Measurements from ENCODE around the gene CAST.
"Not testable (repeated sequence)": the region's sequence is repeated elsewhere in the genome, so short reads cannot be mapped to it uniquely, and the experiment has no call there.

CAST gene, protein sequence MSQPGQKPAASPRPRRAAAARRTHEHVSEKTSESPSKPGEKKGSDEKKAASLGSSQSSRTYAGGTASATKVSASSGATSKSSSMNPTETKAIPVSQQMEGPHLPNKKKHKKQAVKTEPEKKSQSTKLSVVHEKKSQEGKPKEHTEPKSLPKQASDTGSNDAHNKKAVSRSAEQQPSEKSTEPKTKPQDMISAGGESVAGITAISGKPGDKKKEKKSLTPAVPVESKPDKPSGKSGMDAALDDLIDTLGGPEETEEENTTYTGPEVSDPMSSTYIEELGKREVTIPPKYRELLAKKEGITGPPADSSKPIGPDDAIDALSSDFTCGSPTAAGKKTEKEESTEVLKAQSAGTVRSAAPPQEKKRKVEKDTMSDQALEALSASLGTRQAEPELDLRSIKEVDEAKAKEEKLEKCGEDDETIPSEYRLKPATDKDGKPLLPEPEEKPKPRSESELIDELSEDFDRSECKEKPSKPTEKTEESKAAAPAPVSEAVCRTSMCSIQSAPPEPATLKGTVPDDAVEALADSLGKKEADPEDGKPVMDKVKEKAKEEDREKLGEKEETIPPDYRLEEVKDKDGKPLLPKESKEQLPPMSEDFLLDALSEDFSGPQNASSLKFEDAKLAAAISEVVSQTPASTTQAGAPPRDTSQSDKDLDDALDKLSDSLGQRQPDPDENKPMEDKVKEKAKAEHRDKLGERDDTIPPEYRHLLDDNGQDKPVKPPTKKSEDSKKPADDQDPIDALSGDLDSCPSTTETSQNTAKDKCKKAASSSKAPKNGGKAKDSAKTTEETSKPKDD

DNA sequence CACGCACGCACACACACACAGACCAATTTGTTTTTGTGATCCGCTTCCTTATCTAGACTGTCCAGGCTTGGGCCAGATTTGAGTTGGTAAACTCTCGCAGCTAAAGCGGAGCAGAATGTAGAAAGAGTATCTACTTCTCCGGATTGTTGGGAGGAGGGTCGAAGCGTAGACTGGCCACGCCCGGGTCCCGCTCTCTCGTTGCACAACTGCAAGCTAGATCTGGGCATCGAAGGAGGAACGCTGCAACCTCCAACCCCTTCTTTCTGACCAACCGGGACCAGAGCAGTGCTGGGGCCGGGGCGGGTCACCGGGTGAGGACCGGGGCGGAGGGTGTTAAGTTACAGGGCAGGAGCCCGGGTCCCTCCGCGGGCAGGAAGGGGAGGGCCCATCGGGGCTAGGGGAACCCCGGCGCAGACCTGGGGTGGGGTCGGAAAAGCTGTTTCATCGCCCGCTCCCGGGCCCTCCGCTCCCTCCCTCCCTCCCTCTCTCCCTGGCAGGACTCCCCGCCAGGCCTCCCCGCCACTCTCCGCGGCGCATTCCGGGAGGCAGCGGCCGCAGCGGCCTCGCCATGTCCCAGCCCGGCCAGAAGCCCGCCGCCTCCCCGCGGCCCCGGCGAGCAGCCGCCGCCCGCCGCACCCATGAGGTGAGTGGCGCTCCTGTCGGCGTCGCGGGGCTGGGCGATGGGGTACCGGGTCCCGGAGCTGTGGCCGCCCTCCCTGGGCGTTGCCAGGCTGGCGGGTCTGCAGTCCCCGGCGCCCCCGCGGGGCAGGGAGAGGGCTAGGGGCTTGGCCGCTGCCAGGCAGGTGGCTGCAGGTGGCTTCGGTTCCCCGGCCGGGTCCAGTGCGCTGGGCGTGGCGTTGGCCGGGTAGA lies at the start of gene CAST:
CAST (plus strand) TSS at position 522 of the 870 bp plus-strand sequence; CDS start at position 569, 47 bp downstream.
- no peak for DNase-seq

DNA sequence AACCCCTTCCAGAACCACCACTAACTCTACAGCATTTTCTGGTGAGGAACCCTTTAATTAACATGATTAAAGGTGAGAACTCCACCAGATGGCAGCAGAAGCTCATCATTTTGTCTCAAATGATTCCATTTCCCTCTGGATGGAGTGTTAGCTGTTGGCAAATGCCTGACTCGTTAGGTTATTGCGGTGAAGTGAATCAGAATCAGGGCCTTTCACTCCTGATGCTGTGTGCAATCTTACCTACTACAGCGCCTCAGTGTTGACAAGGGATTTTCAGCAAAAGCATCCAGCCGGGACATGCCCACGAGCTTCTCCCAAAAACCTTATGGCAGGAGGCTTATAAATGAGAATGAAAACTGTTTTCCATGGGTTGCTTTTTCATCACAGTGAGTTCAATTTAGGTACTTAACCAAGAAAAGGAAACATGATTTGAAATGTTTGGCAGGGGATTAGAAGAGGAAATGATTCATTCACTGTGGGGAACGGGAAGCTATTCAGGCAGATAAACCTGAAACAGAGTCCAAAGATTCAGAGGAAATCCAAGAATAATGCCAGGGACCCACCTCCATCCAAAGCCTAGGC lies 48.0 kb upstream of the CAST start:
- peak; percentile 76 for DNase-seq

DNA sequence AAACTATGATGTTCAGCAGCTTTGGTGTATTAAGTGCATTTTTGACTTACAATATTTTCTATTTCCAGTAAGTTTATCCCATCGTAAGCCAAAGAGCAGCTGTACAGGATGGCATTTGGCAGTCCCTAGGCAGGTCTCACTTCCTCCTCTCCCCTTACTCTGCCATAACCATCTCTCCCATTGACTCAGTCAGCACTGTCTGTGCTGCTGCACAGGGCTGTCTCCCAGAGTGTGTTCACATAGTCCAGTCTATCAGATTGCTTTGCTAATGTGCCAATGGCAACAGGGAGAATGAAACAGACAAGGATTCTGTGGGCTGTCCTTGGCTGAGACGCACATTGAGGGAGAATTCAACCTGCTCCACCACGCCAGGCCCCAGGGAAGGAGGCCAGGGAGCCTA lies 47.0 kb upstream of the CAST start:
- no peak for DNase-seq

DNA sequence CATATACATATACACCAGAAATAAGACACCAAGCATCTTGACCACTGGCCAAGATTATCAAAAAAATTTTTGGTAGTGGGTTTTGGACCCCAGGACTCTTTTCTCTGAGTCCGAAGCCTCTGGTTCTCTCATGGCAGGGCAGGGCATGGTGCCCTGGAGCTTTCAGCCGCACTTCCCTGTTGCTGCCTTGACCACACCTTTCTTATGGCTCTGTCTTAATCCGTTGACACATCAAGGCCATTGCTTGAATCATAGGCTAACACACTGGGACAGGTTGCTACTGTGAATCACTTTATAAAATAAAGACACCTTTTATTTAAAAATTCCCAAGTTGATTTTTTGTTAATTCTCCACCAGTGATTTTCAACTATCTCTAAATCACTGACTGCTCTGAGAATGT lies 45.4 kb upstream of the CAST start:
- DNase-seq = no peak

DNA sequence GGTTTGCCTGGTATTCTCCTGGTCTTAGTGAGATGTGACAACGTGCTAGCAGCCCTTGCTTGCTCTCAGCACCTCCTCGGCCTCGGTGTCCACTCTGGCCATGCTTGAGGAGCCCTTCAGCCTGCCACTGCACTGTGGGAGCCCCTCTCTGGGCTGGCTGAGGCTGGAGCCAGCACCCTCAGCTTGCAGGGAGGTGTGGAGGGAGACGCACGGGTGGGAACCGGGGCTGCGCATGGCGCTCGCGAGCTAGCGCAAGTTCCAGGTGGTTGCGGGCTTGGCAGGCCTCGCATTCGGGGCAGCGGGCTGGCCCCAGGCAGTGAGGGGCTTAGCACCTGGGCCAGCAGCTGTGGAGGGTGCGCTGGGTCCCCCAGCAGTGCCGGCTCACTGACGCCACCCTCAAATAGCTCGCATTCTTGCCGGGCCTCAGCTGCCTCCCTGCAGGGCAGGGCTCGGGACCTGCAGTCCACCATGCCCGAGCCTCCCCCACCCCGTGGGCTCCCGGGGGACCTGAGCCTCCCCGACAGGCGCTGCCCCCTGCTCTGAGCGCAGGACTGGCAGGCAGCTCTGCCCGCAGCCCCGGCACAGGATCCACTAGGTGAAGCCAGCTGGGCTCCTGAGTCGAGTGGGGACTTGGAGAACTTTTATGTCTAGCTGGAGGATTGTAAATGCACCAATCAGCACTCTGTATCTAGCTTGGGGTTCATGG lies 43.7 kb upstream of the CAST start:
- DNase-seq = not testable (repeated sequence)

DNA sequence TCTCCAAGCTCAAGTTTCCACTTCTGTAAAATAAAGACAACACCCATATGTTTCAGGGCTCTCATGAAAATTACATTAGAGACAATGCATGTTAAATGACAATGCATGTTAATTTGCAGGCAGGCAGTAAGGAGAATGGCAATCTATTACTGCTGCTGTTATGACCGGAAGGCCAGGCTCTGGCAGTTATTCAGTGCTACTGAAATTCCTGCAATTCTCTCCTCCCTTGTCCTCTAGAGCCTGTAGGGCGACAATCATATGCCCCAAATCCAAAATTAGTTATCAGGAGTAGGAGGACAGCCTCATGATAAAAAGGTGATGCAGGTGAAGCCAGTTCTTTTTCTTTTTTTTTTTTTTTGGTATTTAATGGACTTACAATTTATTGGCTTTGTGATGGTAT lies 42.2 kb upstream of the CAST start:
- DNase-seq = no peak

DNA sequence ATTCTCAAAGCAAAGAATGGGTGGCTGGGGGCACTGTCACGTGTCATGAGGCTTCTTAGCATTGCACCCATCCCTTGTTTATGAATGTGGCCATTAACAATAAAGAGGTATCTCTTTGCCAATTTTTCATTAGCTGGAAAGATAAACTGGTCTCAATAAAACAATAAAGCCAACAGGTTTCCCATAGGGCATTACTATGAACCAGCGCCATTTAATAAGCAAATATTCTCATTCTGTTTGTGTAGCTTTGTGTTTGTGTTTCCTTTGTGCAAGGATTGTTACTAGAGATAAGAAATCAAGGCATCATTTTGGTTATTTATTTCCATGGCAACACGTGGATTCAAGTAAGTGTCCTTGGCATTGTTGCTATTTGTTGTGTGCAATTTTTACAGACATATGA lies 37.6 kb upstream of the CAST start:
- DNase-seq = no peak

DNA sequence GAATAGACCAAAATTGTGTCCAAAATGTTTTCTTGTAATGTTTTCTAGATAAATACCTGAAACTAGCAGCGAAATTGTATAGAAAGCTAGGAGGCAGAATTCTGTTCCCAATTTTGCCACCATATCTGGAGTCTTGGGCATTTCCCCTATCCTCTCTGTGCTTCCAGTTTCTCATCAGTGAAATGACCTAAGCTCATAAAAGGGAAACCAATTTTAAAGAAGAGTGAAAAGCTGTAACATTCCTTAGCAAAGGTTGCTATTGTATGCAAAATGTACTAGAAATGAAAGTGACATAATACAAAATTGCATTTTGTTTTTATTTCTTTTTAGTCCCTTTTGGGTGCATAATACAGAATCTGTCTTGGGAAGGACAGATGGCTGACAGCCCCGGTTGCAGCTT lies 36.8 kb upstream of the CAST start:
- no peak for DNase-seq

DNA sequence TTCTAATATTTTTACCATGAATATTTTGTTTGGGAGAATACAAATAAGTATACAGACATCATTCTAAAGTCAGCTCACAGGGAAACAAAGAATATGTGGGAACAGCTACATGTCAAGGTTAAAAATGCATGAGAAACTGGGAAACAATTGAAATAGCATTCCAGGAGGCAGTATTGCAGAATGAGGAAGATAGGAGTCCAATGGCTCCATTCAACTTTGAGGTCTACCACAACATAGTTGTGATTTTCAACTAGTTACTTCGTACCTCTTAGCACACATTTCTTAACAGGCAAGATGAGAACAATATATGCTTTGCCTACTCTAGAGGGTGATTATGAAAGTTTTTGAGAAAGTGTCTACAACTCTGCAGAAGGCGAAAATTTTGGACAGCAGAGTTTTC lies 35.2 kb upstream of the CAST start:
- no peak for DNase-seq

DNA sequence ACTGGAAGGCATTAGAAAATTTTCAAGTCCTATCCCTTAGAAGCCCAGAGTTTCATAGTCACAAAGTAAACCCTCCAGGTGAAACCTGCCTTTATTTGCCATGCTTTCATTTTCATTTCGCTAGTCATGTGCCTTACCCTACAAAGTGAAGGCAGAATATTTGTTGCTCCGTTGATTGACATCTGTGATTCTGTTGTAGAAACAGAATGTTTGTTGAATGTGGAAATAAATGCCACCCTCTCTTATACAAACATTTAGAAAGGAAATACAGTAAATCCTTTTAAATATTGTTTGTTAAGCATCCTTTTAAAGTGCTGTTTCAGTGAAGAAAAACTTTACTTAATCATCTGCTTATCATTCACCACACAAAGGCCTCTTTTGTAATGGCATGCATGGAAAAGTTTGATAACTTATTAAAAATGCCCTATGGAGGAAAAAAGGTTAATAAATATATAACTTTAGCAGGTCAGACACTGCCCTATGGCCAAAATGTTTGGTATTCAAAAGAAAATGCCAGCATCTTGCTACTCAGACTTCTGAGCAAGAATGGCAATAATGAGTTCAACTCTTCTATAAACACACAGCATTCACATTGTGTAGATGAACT lies 34.3 kb upstream of the CAST start:
- DNase-seq = no peak

DNA sequence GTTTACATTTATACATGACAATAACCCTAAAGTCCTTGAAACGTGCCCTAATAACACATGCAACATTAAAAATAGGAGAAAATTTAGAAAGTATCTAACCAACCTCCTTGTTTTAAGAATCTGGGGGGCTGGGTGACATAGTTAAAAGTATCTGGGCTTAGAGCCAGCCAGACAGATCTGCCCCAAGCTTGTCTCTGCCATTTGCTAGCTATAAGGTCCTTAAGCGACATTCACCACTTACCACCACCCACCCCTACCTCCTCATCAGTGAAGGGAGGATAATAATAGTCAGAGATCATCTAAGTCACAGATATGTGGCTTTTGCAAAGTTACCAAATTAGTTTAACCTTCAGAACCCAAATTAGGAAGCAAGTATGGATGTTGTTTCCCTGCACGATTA lies 33.8 kb upstream of the CAST start:
- no peak for DNase-seq

DNA sequence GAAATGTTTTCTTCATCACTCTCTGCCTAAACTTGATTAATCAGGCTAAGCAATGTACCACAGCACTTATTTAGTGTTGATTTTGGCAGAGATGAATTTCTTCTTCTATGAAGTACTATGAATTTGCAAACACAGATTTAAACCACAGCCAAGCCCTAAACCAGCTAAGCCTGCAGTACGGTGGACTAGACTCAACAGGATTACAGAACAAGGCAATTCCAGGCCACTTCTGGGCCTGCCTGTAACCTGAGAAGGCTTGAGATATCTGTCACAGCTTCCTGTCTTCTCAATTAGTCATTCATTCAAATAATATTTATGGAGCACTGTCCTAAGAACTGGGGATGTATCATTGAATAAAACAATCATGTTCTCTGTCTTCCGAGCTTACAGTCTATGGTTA lies 32.4 kb upstream of the CAST start:
- DNase-seq = no peak

DNA sequence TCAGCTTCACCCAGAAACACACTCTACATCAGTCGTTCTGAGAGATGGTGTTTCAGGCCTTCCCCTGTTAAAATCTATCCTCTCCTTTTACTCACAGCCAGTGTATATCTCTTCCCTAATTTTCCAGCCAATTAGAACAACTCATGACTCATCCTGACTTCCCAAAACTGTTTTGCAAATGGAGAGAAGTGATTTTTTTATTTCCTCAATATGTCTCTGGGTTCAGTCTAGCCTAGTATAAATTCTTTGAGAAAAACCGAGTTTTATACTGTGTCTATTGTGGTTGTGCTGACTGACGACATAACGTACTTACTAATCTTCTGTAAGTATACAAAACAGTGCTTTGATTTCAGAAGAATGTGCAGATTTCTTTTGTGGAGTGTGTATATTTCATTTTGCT lies 28.4 kb upstream of the CAST start:
- DNase-seq = no peak

DNA sequence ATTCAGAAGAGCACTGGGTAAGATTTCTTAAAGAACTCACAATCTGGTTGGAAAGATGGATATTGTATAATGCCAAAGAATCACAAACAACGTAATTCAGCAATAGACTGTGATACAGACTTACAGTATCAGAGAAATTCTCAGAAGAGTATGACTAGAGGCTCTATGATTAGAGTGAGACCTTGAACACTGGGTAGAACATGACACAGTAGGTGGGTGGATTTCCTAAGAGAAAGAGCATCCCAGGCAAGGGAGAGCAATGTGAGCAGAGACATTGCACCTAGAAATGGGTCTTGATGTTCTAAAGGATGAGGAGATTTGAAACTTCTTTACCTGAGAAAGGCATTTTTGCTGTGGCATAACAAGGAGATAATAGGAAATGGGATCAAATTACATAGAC lies 27.3 kb upstream of the CAST start:
- DNase-seq = no peak

DNA sequence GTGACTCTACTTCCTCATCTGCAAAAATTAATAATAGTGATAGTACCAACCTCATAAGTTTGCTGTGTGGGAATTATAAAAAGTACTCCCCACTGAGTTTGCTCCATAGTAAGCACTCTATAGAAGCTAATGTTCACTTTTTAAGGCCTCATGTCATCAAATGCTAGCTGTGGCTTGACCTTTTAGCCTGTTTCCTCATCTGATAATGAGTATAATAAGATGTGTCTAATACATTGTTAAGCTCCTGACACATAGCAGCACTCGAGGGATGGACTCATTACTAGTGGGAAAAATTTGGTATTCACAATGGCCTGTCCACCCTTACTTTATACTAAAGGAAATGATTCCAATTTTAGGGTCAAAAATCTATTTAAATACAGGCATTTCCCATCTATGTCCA lies 26.1 kb upstream of the CAST start:
- DNase-seq = no peak

DNA sequence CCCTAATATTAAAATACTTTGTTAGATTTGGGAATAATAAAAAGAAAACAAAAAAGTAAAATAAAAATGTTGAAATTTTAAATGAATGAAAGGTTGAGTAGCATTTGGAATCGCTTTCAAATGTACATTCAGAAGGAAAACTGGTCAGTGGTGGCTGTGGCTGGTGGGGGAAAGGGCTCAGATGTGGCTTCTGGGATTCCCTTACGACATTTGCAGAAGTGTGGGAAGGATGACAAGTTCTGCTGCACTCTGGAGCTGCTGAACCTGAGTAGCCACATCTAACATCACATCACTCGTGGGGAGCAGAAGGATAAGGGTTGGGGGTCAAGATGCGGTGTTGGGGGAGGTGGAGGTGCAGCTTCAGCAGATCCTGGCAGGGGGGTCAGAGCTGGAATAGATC lies 25.6 kb upstream of the CAST start:
- no peak for DNase-seq

DNA sequence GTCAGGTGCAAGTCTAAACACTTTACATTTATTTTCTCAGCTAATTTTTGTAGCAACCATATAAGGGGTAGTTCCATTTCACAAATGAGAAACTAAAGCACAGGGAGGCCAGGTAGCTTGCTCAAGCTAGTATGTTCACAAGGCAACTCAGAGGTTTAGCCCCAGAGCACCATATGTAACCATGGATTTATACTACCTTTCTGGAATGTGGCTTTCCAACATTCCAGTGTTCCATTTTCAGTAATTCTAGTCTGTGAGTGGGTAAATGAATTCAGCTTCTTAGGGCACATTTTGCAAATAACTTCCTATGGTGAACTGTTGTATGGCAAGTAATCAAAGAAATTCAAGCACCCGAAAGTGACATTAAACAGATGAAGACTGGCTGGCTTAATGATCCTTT lies 25.0 kb upstream of the CAST start:
- DNase-seq = no peak

DNA sequence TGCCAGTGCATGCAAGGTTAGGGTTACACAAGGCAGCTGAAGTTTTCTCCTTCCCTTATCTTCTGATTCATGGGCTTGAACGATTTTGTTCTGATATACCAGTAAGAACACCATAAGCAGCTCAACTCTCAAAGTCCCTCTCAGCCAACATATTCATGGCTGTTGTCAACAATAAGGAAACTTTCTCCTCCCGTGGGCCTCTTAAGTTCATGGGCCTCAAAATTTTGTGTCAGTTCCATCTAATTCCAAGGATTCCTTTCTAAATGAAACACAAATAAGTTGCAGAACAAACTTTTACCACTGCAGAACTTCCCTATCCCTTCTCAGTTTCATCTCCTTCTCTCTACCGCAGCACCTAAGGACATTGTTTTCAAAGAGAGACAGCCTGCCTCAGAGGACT lies 23.6 kb upstream of the CAST start:
- DNase-seq = no peak

DNA sequence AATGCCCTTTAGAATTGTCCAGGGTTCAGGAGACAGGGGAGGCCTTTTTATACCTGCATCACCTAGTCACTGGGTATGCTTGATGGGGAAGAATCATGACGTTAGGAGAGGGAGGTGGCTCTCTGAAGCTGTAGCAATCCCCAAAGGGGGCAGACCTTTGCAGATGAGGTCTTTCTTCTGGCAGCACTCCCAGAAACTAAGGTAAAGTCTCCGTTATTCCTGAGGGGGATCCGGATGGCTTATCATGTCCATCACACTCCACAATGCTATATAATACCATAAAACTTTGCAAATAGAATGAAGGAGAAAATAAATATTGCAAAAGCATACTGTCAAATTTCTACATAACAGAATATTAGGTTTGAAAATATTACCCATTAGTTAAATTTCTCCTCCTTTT lies 21.5 kb upstream of the CAST start:
- no peak for DNase-seq

DNA sequence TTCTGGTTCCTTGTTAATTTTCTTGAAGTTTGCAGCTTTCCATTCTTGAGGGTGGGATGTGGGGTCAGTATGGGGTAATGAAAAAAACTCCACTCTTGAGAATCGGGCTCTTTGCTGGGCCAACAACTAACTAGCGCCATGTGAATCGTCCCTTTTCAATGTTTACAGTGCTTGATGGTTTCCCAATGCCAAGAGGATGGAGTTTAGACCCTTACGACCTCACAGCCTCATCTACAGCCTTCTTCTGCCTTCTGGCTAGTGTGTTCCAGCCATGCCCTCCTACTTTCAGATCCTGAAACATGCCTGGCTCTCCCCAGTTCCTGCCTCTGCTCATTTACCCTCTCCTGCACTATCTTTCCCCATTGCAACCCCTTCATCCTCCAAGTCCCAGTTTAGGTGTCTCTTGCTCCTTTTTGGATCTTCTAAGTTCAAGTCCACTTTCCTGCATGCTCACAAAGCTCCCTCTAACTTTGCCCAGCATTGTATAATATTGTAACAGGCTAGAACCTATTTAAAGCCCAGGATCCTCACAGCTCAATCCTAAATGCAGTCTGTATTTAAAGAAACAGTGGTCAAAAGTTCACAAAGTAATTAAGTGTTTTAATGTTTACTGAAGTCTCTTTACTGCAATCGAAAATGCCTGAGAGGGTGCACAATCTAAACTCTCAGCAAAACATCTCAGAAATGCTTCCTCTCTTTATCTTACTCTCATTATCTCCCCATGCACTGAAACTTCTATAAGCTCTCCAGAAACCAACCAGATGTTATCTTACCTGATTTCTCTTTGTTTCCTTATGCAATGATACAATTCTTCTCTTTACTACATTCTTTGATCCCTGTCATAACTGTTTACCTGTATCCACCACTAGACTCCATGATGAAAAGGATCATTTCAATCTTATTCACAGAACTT lies 20.6 kb upstream of the CAST start:
- no peak for DNase-seq

DNA sequence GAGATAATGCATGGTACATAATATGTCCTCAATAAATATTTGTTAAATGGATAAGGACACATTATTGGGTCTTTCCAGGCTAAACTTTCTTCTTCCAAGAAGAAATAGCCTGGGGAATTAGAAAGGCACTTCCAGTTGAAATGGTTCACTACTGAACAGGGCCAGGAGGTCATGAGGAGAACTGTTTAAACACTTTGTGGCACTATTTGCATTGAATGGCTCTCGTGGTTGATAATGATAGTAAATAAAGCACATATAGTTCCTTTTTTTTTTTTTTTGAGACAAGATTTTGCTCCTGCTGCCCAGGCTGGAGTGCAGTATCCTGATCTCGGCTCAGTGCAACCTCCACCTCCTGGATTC lies 19.9 kb upstream of the CAST start:
- DNase-seq = no peak

Data from NCI-H1092 (cell line).